Esophagus mucosa (tissue), 1 donor: ENCODE measurements around the gene DDAH1. TPM values are rescaled to one million over a fixed set of nuclear protein-coding genes. Genes with fewer than 3 reads are reported as not detected.
"Not testable (repeated sequence)": the region's sequence is repeated elsewhere in the genome, so short reads cannot be mapped to it uniquely, and the experiment has no call there.

Source experiments
- ATAC-seq: fragments of 200-7000 bp; cut with Tn5 transposase; one replicate; pipeline ENCODE4 v1.9.1; 2020
- total RNA-seq: library from RNA; stranded (reverse); gene quantifications from one replicate; pipeline ENCODE4 v1.2.4, GENCODE V29; 2023
- donor health status: DM: yes; HTN: yes; CAD: no.

The DDAH1 gene
- total RNA-seq: 11.4 TPM

DNA sequence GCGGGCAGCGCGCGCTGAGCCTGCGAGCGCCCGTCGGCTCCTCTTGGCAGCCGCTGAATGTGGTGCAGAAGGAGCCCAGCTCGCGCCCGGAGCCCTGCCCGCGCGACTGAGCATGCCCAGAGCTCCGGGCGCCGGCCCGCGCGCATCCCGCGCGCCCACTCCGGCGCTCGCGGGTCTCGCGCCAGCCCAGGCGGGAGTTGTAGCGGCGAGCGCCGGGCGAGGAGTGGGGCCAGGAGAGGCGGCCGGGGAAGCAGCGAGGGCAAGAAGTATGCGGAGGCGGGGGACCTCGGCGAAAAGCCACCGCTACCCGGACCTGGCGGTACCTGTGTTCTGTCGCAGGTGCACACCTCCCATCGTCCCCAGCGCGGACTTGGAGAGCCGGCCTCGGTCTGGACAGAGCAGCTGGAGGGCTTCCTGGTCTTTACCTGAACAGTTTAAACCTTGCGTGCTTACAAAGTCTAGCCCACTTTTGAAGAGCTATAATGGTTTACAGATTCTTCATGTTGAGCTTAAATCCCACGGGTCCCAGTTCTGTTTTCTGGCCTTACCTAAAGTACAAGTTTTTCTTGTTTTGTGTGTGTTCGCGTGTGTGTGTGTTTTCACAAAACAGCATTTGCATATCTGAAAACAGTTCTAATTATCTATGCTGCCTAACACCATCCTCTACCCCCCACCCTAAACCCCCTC lies at the start of gene DDAH1:
Gene DDAH1 (minus strand): TSS at position 61 of the 687 bp plus-strand sequence. CDS start 114 bp downstream, outside the sequence.
- peak; percentile 73 for ATAC-seq

DNA sequence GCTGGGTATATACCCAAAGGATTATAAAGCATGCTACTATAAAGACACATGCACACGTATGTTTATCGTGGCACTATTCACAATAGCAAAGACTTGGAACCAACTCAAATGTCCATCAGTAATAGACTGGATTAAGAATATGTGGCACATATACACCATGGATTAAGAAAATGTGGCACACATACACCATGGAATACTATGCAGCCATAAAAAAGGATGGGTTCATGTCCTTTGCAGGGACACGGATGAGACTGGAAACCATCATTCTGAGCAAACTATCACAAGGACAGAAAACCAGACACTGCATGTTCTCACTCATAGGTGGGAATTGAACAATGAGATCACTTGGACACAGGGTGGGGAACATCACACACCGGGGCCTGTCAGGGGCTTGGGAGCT lies 49.0 kb upstream of the DDAH1 start:
- ATAC-seq: not testable (repeated sequence)

DNA sequence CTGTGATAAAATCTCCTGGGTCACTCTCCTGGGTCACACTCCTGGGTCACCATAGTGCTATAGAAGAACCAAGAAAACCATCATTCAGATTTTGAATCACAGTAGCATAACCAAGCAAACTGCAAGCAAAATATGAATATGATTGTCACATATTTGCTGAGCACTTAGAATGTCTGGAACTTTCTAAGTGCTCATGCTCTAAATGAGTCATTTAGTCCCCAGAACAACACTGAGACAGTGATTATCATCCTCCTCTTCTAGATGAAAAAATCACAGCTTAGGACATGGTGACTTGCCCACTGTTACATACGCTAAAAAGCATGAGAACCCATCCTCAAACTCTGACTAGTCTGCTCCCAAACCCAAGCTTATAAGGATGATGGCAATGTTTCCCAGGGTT lies 39.5 kb upstream of the DDAH1 start:
- ATAC-seq: no peak

DNA sequence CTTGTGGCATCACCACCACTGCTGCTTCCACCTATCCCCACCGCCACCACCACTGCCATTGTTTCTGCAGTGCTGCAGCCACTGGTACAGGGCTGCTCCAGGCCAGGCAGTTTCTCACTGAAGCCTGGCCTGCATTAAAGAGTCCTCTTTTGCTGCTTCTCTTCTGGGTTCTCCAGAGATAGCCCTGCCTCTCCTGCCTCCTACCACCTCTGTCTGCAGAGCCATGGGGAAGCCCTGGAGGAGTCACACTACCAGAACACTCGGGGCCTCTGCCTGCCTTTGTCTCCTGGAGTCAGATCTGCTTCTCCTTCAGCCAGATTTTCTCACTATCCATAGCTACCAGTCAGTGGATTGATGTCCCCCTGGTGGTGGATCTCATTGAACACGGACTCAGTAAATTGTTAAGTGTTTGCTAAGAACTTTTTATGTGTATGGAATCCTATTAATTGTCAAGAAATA lies 37.7 kb upstream of the DDAH1 start:
- peak; percentile 49 for ATAC-seq

DNA sequence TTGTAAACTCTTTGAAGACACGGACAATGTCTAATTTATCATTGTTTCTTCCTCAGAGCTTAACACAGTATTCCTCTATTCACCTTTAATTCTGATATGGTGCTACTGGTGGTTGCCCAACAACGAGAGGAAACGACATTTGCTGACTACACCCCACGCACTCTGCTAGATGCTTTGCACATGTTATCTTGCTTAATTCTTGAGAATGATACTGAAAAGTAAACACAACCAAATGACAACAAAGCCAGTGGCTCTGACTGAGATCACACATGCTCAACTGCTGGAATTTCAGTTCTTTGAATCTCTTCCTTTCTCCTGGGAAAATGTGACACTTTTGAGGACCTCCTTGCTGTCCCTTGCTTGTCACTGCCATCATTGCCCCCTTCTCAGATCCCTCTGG lies 37.2 kb upstream of the DDAH1 start:
- no peak for ATAC-seq

DNA sequence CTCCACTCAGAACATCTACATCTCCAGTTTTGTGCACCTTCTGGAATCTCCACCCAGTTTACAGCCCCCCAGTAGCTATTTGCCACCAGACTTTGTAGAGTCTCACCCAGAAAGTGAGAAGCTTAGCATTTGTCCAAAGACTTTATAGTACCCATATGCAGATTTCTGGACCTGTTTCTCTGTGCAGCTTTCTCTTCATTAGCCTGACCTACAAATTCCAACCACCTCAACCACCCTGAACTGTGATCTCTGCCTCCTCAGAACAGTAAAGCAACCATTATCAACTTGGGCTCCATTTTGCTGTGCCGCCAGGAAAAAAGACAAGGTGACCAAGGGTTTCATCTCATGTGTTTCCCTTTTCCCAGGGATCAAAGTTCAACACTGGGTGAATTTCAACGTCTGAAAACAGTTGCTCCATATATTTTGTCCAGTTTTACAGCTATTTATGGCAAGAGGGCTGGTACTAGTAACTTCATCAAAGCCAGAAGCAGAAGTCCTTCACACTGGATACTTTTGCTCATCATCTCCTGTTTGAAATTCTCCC lies 36.5 kb upstream of the DDAH1 start:
- ATAC-seq: no peak

DNA sequence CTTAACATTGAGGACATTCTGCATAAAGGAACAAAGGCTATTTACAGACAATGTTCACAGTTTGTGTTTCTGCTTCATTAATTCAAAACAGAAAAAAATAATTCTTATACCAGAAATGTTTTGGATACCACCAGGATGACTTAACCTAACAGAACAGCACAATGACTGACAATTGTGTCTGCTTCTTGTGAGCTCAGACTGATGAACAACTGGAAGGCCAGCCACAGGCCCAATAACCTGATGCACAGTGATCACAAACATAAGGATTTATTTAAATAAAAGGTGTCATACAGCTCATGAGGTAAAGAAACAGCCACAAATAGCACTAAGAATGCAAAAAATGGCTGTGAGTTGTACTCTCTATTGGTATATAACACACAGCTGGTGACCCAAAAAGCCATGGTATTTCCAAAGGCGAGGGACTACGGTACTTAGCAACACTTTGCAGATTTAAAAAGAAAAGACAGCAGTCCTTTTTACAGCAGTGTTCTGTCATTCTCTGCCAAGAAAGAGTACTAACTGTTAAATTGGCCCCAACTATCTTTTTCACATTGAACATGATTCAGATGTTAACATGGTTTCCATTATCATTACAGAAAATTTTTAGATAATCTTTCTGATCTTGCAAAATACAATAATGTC lies 32.1 kb upstream of the DDAH1 start:
- ATAC-seq: no peak

DNA sequence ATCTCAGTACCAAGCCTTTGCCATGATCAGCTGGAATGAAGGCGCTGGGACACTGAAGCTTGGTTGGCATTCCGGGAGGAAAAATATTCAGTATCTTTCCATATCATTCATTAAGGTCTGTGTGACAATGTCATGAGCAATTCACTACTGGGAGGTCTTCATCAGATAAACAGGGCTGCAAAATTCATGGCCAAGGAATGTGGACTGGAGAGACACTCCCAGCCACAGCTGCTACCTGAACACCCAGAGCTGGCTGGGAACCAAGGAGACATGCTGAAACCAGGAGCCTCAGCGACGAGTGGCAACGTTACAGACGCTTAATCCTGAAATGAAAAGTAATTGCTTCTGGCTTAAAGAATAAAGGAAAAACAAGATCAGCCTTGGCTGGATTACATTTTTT lies 30.6 kb upstream of the DDAH1 start:
- ATAC-seq: peak; percentile 95

DNA sequence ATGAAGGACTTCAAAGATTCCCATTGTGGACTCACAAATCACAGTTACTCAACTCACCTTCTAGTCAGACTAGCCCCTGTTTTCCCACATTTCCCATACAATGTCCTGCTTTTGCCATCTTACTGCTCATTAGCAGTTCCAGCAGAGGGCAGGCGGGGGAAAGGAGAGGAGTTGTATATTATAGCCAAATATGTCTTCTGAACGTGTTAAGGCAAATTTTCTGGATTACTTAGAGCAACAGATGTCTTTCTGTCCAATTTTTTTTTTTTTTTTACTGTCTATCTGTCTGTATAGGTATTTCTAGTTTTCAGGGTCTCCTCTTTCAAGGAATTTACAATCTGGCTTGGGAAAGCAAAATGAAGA lies 29.9 kb upstream of the DDAH1 start:
- peak; percentile 60 for ATAC-seq

DNA sequence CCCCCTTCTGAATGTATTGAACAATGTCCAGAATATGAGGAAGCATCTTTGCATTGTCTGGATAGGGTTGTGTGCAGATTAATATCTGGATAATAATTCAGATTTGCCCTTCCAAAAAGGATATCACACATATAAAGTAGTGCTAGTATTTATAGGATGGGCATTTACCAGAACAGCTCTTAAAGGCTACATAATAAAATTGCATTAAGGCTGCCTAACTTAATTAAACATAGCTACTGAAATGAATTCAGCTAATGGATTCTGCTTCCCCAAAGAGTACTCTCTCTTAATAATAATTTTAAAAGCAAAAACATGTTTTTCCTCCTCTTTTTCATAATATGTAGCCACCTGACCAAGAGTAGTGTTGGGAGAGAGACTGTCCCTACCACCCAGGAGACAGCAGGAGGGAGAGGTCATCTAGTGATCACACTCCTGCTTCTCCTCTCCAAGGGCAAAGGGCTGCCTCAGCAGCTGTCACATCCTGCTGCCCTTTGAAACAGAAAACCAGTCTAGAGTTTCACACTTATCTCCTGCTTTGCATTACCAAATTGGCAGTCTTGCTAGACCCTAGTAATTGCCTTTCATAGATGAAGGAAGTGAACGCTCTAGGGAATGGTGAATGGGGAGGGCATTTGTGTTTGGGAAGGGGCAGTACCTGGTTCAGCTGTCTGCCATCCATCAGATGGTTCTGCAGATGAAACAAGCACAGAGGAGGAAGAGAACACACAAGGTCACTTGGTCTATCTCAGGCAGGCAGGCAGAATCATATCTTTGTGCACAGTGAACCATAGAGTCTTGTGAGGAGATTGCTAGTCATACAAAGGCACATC lies 29.3 kb upstream of the DDAH1 start:
- ATAC-seq: no peak

DNA sequence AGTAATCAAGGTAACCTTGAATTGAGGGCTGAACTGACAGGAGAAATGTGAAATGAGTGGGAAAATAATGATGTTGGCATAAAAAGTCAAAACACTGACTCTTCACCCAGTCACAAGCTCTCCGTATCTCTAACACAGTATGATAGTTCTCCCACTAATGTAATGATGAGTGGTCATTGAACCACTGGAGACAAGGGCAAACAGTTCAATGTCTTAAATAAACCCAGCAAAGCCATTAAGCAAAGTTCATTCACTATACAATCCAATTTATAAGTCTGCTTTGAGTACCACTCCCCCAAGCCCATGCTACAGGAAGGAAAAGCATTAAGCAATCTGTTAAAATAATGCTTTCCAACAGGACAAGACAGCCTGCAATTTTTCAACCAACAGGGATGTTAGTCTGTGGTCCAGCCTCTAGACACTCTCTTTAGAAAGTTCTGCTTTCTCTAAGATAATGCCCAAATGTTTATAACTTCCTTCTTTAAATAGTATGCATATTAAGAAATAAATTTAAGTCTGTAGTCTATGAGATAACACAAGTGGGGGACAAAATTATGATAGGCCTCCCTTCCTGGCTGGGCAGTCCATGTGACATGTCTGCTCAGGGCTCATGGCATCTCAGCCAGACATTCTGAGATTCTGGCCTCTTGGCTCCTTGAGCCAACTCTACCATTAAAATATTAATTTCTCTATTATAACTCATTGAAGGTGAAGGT lies 25.5 kb upstream of the DDAH1 start:
- ATAC-seq: no peak

DNA sequence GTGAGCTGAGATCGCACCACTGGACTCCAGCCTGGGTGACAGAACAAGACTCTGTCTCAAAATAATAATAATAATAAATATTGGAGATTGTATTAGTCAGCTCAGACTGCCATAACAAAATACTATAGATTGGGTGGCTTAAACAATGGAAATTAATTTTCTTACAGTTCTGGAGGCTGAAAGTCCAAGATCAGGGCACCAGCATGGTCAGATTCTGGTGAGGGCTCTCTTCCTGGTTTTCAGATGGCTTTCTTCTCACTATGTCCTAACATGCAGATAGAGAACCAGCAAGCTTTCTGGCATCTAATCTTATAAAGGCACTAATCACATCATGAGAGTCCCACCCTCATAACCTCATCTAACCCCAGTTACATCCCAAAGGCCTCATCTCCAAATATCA lies 23.2 kb upstream of the DDAH1 start:
- no peak for ATAC-seq

DNA sequence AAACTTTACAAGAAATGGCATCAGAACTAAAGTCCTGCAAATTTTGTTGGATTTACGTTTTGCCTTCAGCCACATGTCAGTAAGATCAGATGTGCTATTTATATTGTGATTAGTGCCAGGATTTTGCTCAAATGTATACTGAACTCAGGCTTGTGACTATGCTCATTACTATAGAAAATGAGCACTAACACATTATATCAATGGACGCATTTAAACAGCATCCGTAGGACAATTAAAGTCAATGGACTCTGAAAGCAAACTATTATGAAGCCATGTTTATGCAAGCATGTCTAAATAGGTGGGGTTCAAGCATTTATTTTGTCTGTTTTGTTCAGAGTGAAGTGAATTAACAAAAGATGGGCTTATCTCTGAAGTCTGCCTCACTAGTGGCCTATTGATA lies 20.6 kb upstream of the DDAH1 start:
- no peak for ATAC-seq

DNA sequence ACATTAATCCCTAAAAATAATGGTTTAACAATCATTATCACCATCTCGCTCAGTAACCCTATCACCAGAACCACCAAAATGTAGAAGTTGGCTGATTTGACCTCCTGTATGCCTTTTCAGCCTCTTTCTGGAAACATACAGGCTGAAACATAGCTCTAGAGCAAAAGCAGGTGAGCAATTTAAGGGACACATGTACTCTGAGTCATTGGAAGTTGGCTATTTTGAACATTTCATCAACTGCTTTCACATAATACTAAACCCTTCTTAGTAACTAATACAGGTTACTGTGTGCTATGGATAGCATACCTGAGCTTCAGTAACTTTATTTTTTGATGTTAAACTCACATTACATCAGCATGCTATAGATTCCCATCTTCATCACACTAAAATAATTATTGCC lies 19.8 kb upstream of the DDAH1 start:
- peak; percentile 41 for ATAC-seq

DNA sequence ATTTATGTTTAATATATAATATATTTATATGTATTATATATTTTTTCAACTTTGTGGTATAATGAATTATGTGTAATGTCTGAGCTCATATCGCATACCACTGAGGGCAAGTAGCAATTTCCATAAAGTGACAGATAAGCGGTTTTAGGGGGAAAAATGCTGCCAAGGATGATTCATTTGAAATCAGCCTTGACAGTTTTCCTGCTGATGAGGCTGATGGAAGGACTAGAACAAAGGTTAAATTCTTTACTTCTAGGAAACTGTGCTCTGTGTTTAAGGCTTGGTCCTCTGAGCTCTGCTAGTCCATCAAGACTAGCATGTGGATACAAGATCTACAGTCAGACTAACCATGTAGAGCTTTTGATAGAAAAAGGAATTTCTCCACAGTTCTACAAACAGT lies 19.3 kb upstream of the DDAH1 start:
- ATAC-seq: no peak

DNA sequence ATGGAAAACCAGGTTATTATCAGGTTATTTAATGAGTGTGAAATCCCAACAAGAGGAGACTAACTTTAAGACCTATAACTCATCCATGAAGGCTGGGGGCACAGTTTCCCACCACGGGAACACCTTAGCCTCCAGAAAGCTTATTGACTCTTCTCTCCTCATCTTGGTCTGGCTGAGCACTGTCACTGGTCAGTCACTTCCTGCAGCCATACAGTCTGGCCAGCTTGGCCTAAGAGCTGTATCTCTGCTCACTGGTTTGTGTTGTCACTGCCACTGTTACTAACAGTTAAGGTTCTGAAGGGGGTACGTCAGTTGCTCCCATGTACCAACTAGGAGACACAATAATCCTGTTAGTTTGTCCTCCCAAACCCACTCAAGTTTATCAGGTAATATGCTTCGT lies 16.7 kb upstream of the DDAH1 start:
- ATAC-seq: no peak

DNA sequence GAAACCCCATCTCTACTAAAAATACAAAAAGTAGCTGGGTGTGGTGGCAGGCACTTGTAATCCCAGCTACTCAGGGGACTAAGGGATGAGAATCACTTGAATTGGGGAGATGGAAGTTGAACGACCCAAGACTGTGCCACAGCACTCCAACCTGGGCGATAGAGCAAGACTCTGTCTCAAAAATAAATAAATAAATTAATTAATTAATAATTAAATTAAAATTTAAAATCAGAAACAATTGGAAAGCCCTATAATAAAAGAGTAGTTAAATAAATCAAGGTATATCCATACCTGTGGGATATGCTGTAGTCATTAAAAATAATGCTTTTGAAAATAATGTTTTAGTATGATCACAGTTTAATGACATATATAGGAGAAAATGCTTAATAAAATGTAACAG lies 15.6 kb upstream of the DDAH1 start:
- ATAC-seq: no peak

DNA sequence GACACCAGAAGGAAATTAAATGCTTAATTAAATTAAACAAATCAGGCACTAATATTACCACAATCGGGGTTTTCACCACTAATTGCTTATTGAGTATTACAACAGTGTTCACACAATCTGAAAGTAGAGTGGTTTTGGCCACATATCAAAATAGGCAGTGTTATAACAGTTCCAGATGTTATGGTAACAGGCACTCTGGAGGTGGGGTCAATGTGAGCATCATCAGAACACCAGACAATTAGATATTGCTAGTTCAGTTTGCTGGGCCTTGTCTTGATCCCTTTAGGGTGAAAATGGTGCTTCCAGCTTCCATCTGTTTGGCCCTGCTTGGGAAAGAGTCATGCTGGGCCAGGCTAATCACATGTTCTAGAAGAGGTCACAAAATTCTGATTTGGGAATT lies 14.5 kb upstream of the DDAH1 start:
- no peak for ATAC-seq

DNA sequence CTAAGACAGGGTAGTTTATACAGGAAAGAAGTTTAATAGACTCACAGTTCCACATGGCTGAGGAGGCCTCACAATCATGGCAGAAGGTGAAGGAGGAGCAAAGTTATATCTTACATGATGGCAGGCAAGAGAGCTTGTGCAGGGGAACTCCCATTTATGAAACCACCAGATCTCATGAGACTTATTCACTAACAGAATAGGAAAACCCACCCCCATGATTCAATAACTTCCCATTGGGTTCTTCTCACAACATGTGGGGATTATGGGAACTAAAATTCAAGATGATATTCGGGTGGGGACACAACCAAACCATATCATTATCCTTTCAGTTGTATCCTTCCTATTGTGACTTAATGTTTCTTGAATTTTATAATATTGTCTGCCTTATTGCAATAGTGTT lies 13.4 kb upstream of the DDAH1 start:
- ATAC-seq: no peak

DNA sequence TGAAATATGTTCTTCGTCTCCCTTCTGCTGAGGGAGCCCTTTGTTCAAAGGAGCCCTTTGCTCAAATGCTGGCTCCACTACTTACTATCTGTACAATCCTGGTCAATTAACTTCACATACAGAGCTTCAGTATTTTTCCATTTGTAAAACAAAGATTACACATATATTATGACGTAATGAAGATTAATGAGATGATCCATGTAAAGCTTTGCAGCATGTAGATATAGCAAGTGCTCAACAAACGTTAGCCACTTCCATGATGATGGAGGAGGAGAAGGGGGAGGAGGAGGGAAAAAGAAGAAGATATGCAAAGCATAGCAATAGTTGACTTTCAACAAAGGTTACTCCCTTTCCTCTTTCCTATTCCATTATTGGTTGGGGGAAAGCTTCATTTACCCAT lies 10.1 kb upstream of the DDAH1 start:
- ATAC-seq: no peak

DNA sequence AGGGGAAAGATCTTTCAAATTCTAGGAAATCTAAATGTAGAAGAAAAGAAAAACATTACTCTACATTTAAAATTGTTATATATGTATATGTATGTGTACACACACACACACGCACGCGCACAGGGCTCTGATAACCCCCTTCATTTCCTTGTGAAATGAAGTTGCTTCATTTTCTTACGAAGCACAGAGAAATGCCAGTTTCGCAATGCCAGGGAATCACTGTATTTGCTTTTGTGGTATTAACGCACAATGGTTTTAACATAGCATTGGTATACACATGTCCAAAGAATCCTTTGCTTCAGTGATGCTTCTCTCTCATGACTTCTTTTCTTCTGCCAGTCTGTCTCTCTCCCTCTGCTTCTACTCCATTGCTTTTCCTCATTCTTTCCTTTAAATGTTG lies 8.4 kb upstream of the DDAH1 start:
- peak; percentile 60 for ATAC-seq

DNA sequence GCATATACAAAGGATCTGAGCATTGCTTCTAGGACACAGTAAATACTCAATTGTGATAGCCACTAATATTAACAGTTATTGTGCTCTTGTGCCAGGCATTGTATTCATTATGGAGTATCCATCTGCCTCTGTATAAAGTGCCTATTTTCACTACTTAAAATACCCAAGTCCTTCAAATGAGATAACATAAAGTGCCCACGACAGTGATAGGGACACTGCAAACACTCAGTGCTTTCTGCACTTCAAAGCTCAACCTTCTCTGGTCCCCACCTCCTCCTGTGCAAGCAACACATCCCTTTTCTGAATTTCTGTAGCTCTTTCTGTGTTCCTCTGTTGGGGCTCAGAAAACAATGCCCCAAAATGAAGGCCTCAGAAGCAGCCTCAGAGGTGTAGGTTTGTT lies 6.6 kb upstream of the DDAH1 start:
- no peak for ATAC-seq

DNA sequence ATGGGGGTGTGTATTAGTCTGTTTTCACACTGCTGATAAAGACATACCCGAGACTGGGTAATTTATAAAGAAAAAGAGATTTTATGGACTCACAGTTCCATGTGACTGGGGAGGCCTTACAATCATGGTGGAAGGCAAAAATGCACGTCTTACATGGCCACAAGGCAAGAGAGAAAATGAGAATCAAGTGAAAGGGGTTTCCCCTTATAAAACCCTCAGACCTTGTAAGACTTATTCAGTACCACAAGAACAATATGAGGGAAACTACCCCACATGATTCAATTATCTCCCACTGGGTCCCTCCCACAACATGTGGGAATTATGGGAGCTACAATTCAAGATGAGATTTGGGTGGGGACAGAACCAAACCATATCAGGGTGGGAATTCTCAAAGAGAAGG lies 5.2 kb upstream of the DDAH1 start:
- not testable (repeated sequence) for ATAC-seq
